Mesenchymal stem cell (in vitro differentiated cells and primary cell): Measurements from ENCODE around the gene SCFD2.
A peak's percentile ranks its signal among the peaks of the same experiment; 100 is the strongest.

Source experiments
- DNase-seq: peaks from one replicate; pipeline ENCODE4 v3.0.0-alpha.2; 2013
- H2AFZ ChIP-seq: one replicate; pipeline ENCODE4 v1.6.1; 2013; ENCODE audit warnings: low read depth, mild to moderate bottlenecking, control low read depth, inconsistent platforms, low read length, moderate library complexity
- H2AK5ac ChIP-seq: 2 replicates; pipeline ENCODE4 v1.6.1; 2013; ENCODE audit warnings: low read length, moderate library complexity, mild to moderate bottlenecking, inconsistent platforms; ENCODE audit not compliant: severe bottlenecking
- H2BK120ac ChIP-seq: one replicate; pipeline ENCODE4 v1.6.1; 2013; ENCODE audit warnings: low read depth, mild to moderate bottlenecking, inconsistent platforms, low read length, moderate library complexity
- H2BK12ac ChIP-seq, 2 experiments: one replicate each; pipeline ENCODE4 v1.6.1; 2013; ENCODE audit warnings: inconsistent platforms in 2 of 2, low read length in 2 of 2, mild to moderate bottlenecking in 2 of 2, moderate library complexity in 2 of 2, control low read depth in 1 of 2
- H2BK15ac ChIP-seq: one replicate; pipeline ENCODE4 v1.6.1; 2013; ENCODE audit warnings: mild to moderate bottlenecking, low read depth, inconsistent platforms; ENCODE audit not compliant: poor library complexity, severe bottlenecking
- H2BK5ac ChIP-seq: 2 replicates; pipeline ENCODE4 v1.6.1; 2013; ENCODE audit warnings: low read depth, mild to moderate bottlenecking, low read length, control low read depth, inconsistent platforms; ENCODE audit not compliant: poor library complexity, severe bottlenecking
- H3K14ac ChIP-seq, 2 experiments: one replicate each; pipeline ENCODE4 v1.6.1; 2013; ENCODE audit warnings: inconsistent platforms in 2 of 2, low read length in 2 of 2, control low read depth in 1 of 2, mild to moderate bottlenecking in 1 of 2, moderate library complexity in 1 of 2
- H3K18ac ChIP-seq, 2 experiments: one replicate each; pipeline ENCODE4 v1.6.1; 2013; ENCODE audit warnings: inconsistent platforms in 2 of 2, low read length in 2 of 2, control low read depth in 1 of 2, low read depth in 1 of 2, mild to moderate bottlenecking in 1 of 2
- H3K23ac ChIP-seq, 2 experiments: one replicate each; pipeline ENCODE4 v1.6.1; 2013; ENCODE audit warnings: inconsistent platforms in 2 of 2, low read length in 2 of 2, mild to moderate bottlenecking in 2 of 2, moderate library complexity in 2 of 2, control low read depth in 1 of 2
- H3K27ac ChIP-seq: 2 replicates; pipeline ENCODE4 v1.5.1; 2013; ENCODE audit warnings: mild to moderate bottlenecking, moderate library complexity, low read length, control low read depth, inconsistent platforms; ENCODE audit not compliant: poor library complexity, severe bottlenecking
- H3K27me3 ChIP-seq, 2 experiments: 2 replicates each; pipeline versions ENCODE4 v1.6.1 to v1.7.0; 2013; ENCODE audit warnings: low read length in 2 of 2, mild to moderate bottlenecking in 2 of 2, moderate library complexity in 2 of 2, control low read depth in 1 of 2, inconsistent platforms in 1 of 2; ENCODE audit not compliant: control insufficient read depth in 1 of 2, insufficient read depth in 1 of 2
- H3K36me3 ChIP-seq, 2 experiments: 2 replicates each; pipeline versions ENCODE4 v1.6.1 to v1.7.0; 2013; ENCODE audit warnings: low read length in 2 of 2, control low read depth in 1 of 2, inconsistent platforms in 1 of 2, low read depth in 1 of 2, mild to moderate bottlenecking in 1 of 2; ENCODE audit not compliant: insufficient read depth in 2 of 2, control insufficient read depth in 1 of 2
- H3K4ac ChIP-seq, 2 experiments: one replicate each; pipeline ENCODE4 v1.6.1; 2013; ENCODE audit warnings: inconsistent platforms in 2 of 2, low read length in 2 of 2, mild to moderate bottlenecking in 2 of 2, moderate library complexity in 2 of 2, control low read depth in 1 of 2, low read depth in 1 of 2
- H3K4me1 ChIP-seq: 2 replicates; pipeline ENCODE4 v1.6.1; 2013; ENCODE audit warnings: low read depth, low read length, control low read depth; ENCODE audit not compliant: control insufficient read depth, insufficient read depth
- H3K4me2 ChIP-seq: 2 replicates; pipeline ENCODE4 v1.6.1; 2013; ENCODE audit warnings: low read length, mild to moderate bottlenecking, inconsistent platforms; ENCODE audit not compliant: poor library complexity, severe bottlenecking
- H3K4me3 ChIP-seq, 2 experiments: 2 replicates each; pipeline versions ENCODE4 v1.5.1 to v1.7.0; 2013; ENCODE audit warnings: low read length in 2 of 2, mild to moderate bottlenecking in 2 of 2, control low read depth in 1 of 2, low read depth in 1 of 2; ENCODE audit not compliant: insufficient read depth in 1 of 2
- H3K79me1 ChIP-seq: replicated peaks from 2 replicates; pipeline ENCODE4 v1.6.1; 2013; ENCODE audit warnings: mild to moderate bottlenecking, control low read depth, low read length, inconsistent platforms; ENCODE audit not compliant: poor library complexity, severe bottlenecking
- H3K9ac ChIP-seq: 2 replicates; pipeline ENCODE4 v1.7.0; 2013; ENCODE audit warnings: mild to moderate bottlenecking, low read length, moderate library complexity
- H3K9me3 ChIP-seq: 2 replicates; pipeline ENCODE4 v1.7.0; 2013; ENCODE audit warnings: mild to moderate bottlenecking, low read length; ENCODE audit not compliant: control insufficient read depth
- H4K8ac ChIP-seq: one replicate; pipeline ENCODE4 v1.6.1; 2013; ENCODE audit warnings: inconsistent platforms, mild to moderate bottlenecking, low read length, moderate library complexity
- H4K91ac ChIP-seq: one replicate; pipeline ENCODE4 v1.6.1; 2013; ENCODE audit warnings: mild to moderate bottlenecking, low read length, inconsistent platforms
- WGBS: methylation state at CpG from one replicate; pipeline ENCODE4 v1.1.7; 2013; ENCODE audit warnings: mixed read lengths; 5-methylcytosine and 5-hydroxymethylcytosine counted together

The SCFD2 gene

DNA sequence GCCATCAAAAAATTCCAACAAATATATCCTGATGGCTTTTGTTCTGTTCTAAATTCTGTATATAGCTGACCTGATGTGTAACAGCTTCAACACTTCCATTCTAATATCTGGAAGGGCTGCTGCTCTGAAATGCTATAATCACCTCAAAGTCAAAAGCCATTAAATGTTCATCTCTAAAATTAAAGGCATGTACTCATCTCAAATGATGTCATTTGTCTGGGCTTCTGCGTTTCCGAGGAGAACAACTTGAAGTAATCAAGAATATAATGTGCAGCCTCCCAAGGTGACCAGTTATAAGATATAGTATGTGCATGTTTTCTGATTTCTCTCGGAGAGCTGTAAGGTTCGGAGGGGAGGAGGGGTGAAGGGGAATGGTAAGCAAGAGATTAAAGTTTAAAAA, 237.6 kb downstream of the SCFD2 start:
- Histone ChIP-seq H3K4me2 (no peak overlapping the region), H3K4me3 (no peak overlapping the region), H3K4me1 (no peaks in the 10 kb centered on the region), H2AFZ (no peak overlapping the region), H4K91ac (no peak overlapping the region), H2BK5ac (no peak overlapping the region), H3K36me3 (no peaks in the 10 kb centered on the region), H3K4ac (no peak overlapping the region), H3K79me1 (peaks cover 5% of the 10 kb centered on the region), H4K8ac (no peak overlapping the region), H3K18ac (no peak overlapping the region), H2AK5ac (no peak overlapping the region), H3K27me3 (no peaks in the 10 kb centered on the region), H3K9me3 (no peaks in the 10 kb centered on the region), H3K23ac (no peak overlapping the region), H3K27ac (no peak overlapping the region), H2BK15ac (no peak overlapping the region), H2BK12ac (no peak overlapping the region), H3K9ac (peak overlapping the region; percentile 18), H3K14ac (no peak overlapping the region), H2BK120ac (no peak overlapping the region)
- 85% methylated on average over 4 of the region's 4 CpGs for WGBS
- no peak for DNase-seq

DNA sequence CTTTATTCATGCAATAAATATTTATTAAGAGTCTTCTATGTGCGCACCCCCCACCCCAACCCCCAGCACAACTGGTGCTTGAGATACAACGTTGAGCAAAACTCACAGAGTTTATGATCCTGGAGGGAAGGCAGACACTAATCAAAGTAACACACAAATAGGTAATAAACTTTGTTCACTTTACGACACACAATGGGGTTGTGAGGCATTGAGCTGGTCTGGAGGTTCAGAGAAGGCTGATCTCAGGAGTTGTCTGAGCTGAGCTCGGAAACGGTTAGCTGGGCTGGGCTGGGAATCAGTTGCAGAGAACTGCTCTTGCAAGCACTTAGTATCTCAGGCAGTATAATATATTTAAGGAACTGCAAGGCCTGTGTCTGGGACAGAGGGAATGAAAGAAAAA, 238.5 kb downstream of the SCFD2 start:
- Histone ChIP-seq H2BK15ac (peak overlapping the region; percentile 69), H3K4me2 (no peak overlapping the region), H2AK5ac (no peak overlapping the region), H3K27me3 (no peaks in the 10 kb centered on the region), H3K27ac (no peak overlapping the region), H3K9me3 (no peaks in the 10 kb centered on the region), H2BK12ac (no peak overlapping the region), H3K36me3 (no peaks in the 10 kb centered on the region), H2BK120ac (no peak overlapping the region), H3K23ac (no peak overlapping the region), H3K79me1 (peaks cover 5% of the 10 kb centered on the region), H3K14ac (peak overlapping the region in 1 of 2 experiments; percentile 36), H3K4ac (no peak overlapping the region), H3K4me3 (no peak overlapping the region), H3K18ac (peak overlapping the region in 1 of 2 experiments; percentile 62), H2AFZ (no peak overlapping the region), H4K8ac (peak overlapping the region; percentile 69), H4K91ac (peak overlapping the region; percentile 27), H3K4me1 (no peaks in the 10 kb centered on the region), H3K9ac (no peak overlapping the region), H2BK5ac (no peak overlapping the region)
- DNase-seq: no peak
- WGBS: 54% methylated on average over 5 of the region's 5 CpGs

DNA sequence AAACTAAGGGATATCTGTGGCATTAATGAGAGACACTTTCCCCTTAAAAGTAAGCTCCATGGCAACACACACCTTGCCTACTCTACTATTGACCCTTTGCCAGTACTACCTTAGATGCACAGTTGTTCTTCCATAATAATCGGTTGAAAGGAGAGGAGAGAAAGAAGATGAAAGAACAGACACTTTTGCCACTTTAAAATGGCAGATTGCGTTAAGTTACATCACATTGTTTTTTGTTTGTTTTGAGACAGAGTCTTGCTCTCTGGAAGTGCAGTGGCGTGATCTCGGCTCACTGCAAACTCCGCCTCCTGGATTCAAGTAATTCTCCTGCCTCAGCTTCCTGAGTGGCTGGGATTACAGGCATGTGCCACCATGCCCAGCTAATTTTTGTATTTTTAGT, 239.8 kb downstream of the SCFD2 start:
- Histone ChIP-seq H2BK5ac (no peak overlapping the region), H3K18ac (no peak overlapping the region), H4K91ac (no peak overlapping the region), H3K14ac (no peak overlapping the region), H3K36me3 (no peaks in the 10 kb centered on the region), H4K8ac (no peak overlapping the region), H2BK120ac (no peak overlapping the region), H3K23ac (no peak overlapping the region), H3K79me1 (peaks cover 7% of the 10 kb centered on the region), H3K9ac (no peak overlapping the region), H3K4me2 (no peak overlapping the region), H3K4me3 (no peak overlapping the region), H2AK5ac (no peak overlapping the region), H2BK12ac (no peak overlapping the region), H3K4ac (no peak overlapping the region), H3K9me3 (no peaks in the 10 kb centered on the region), H3K27me3 (no peaks in the 10 kb centered on the region), H3K4me1 (no peaks in the 10 kb centered on the region), H2AFZ (no peak overlapping the region), H3K27ac (no peak overlapping the region), H2BK15ac (no peak overlapping the region)
- no peak for DNase-seq
- 97% methylated on average over 5 of the region's 5 CpGs for WGBS

DNA sequence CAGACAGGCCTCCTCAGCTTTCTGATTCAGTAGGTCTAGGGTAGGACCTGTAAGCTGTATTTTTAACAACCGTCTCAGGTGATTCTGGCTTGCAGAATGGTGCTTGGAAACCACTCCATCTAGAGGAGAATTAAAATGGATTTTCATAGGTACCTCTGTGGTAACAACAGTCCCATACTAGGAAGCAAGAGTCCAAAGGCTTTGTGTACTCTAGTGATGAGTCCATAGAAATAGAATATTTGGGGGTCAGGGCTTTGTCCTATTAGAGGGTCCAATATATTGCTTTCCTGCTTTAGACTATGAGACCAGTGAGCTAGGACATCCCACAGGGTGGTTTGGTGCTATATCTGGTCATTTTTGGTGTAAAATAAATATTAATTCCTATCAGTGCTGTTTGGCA, 242.0 kb downstream of the SCFD2 start:
- H2BK12ac ChIP-seq: peak overlapping the region in 1 of 2 experiments; percentile 60
- no peak overlapping the region for H4K8ac ChIP-seq
- no peak overlapping the region for H3K14ac ChIP-seq
- no peak overlapping the region for H3K23ac ChIP-seq
- H4K91ac ChIP-seq: no peak overlapping the region
- no peak for DNase-seq
- H3K36me3 ChIP-seq: no peaks in the 10 kb centered on the region
- no peak overlapping the region for H3K9ac ChIP-seq
- no peak overlapping the region for H3K4me2 ChIP-seq
- no peak overlapping the region for H3K27ac ChIP-seq
- H3K9me3 ChIP-seq: no peaks in the 10 kb centered on the region
- H3K27me3 ChIP-seq: no peaks in the 10 kb centered on the region
- no peak overlapping the region for H3K4ac ChIP-seq
- peaks cover 5% of the 10 kb centered on the region for H3K79me1 ChIP-seq
- H2AK5ac ChIP-seq: no peak overlapping the region
- H3K4me1 ChIP-seq: peaks cover 1% of the 10 kb centered on the region
- no peak overlapping the region for H2BK15ac ChIP-seq
- no peak overlapping the region for H2BK120ac ChIP-seq
- no peak overlapping the region for H2AFZ ChIP-seq
- no peak overlapping the region for H3K18ac ChIP-seq
- no peak overlapping the region for H2BK5ac ChIP-seq
- WGBS: 100% methylated on average over 1 of the region's 1 CpG
- H3K4me3 ChIP-seq: no peak overlapping the region
